ENCODE results near the gene GSC2.
"Not testable (repeated sequence)": the region's sequence is repeated elsewhere in the genome, so short reads cannot be mapped to it uniquely, and the experiment has no call there.

Gene GSC2

GRCh38 chr22:19178065-19178656 is 28.1 kb upstream of the GSC2 start:
- in situ Hi-C loops (cut with MboI; ENCODE audit: low sequenced_read_pairs): no loop called here

GRCh38 chr22:19177164-19178064 is 27.3 kb upstream of the GSC2 start:
- in situ Hi-C loops (cut with MboI; ENCODE audit: low sequenced_read_pairs): no loop called here

- in situ Hi-C loops (cut with MboI; ENCODE audit: low sequenced_read_pairs): no loop called here
Observed at GRCh38 chr22:19176732-19177131, 26.6 kb upstream of the GSC2 start.

- in situ Hi-C loops (cut with MboI; ENCODE audit: low sequenced_read_pairs): no loop called here
Observed at GRCh38 chr22:19176175-19176643, 26.1 kb upstream of the GSC2 start.

- in situ Hi-C loops (cut with MboI; ENCODE audit: low sequenced_read_pairs): no loop called here
Observed at GRCh38 chr22:19175602-19176174, 25.6 kb upstream of the GSC2 start.

- in situ Hi-C loops (cut with MboI; ENCODE audit: low sequenced_read_pairs): no loop called here
Observed at GRCh38 chr22:19175026-19175601, 25.0 kb upstream of the GSC2 start.

GRCh38 chr22:19174106-19175025 is 24.3 kb upstream of the GSC2 start:
- in situ Hi-C loops (cut with MboI; ENCODE audit: low sequenced_read_pairs): no loop called here

- in situ Hi-C loops (cut with MboI; ENCODE audit: low sequenced_read_pairs): no loop called here
Observed at GRCh38 chr22:19173047-19174035, 23.2 kb upstream of the GSC2 start.

- in situ Hi-C loops (cut with MboI; ENCODE audit: low sequenced_read_pairs): no loop called here
Observed at GRCh38 chr22:19172213-19173046, 22.3 kb upstream of the GSC2 start.

- in situ Hi-C loops (cut with MboI; ENCODE audit: low sequenced_read_pairs): no loop called here
Observed at GRCh38 chr22:19169947-19170318, 19.8 kb upstream of the GSC2 start.

- in situ Hi-C loops (cut with MboI; ENCODE audit: low sequenced_read_pairs): no loop called here
Observed at GRCh38 chr22:19169002-19169946, 19.2 kb upstream of the GSC2 start.

GRCh38 chr22:19168088-19168890 is 18.2 kb upstream of the GSC2 start:
- in situ Hi-C loops (cut with MboI; ENCODE audit: low sequenced_read_pairs): no loop called here

- in situ Hi-C loops (cut with MboI; ENCODE audit: low sequenced_read_pairs): no loop called here
Observed at GRCh38 chr22:19167106-19167869, 17.2 kb upstream of the GSC2 start.

- in situ Hi-C loops (cut with MboI; ENCODE audit: low sequenced_read_pairs): no loop called here
Observed at GRCh38 chr22:19166421-19166820, 16.3 kb upstream of the GSC2 start.

- in situ Hi-C loops (cut with MboI; ENCODE audit: low sequenced_read_pairs): no loop called here
Observed at GRCh38 chr22:19164425-19164824, 14.3 kb upstream of the GSC2 start.

GRCh38 chr22:19158649-19159048 is 8.6 kb upstream of the GSC2 start:
- in situ Hi-C loops (cut with MboI; ENCODE audit: low sequenced_read_pairs): not testable (repeated sequence)

Measured in HL-60/S4 treated with phorbol 12-myristate 13-acetate at 8.2 ng/mL for 4 days and 3 days (cell line).